ENCODE results near the gene GPR35.

GPR35 gene

DNA sequence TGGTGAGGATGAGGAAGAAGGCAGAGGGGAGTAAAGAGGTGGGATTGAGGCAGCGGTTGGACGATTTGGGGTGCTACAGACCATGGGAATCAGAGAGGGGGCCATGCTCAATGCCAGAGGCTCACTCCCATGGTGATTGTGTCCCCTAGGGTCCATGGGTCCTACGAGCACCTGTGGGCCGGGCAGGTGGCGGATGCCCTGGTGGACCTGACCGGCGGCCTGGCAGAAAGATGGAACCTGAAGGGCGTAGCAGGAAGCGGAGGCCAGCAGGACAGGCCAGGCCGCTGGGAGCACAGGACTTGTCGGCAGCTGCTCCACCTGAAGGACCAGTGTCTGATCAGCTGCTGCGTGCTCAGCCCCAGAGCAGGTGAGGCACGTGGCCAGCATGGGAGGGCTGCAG lies 33.5 kb upstream of the GPR35 start:
- Histone ChIP-seq H3K4me1 (ENCODE audit: control insufficient read depth, insufficient read depth, low read length) (peaks cover 33% of the 10 kb centered on the region), H3K36me3 (ENCODE audit: control insufficient read depth, insufficient read depth, low read length) (peaks cover 4% of the 10 kb centered on the region)

DNA sequence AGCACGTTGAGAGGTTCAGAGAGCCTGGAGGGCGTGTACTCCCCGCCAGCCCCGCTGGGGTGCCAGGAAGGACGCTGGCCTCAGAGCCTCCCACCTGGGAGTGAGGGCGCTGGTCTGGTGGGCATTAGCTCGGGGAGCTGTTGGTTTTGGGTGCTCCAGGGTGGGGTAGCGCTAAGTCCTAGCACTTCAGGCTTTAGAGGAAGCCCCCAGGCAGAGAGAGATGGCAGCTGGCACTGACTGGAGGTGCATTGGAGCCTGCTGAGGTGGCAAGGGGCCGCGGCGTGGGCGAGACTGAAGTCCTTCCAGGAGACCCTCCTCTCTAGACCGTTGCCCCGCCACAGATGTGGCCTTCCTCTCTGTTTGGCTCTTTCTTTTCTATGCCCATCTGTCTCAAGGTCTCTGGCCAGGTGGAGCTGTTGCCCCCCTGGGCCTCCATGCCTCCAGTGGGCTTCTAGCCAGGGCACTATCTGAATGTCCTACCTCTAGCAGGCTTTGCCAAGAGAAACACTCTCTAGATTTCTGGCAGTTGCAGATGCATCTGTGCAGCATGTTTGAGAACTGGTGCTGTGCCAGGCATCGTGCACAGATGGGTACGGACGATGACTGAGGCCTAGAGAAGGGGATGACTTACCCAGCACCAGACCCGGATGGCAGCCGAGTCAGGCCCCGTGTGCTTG lies 32.1 kb upstream of the GPR35 start:
- no peaks in the 10 kb centered on the region for H3K27me3 ChIP-seq (ENCODE audit: control insufficient read depth, insufficient read depth, low read length)
- no peak overlapping the region for H3K9ac ChIP-seq (ENCODE audit: low read length)
- H3K4me1 ChIP-seq (ENCODE audit: control insufficient read depth, insufficient read depth, low read length) = peaks cover 25% of the 10 kb centered on the region
- no peak overlapping the region for H3K4me3 ChIP-seq (ENCODE audit: low read length)
- no peaks in the 10 kb centered on the region for H3K9me3 ChIP-seq (ENCODE audit: control insufficient read depth, low read length)
- peaks cover 11% of the 10 kb centered on the region for H3K36me3 ChIP-seq (ENCODE audit: control insufficient read depth, insufficient read depth, low read length)

More for the DNA sequence above, 33.5 kb upstream of the GPR35 start:
- Histone ChIP-seq H3K27me3 (ENCODE audit: control insufficient read depth, insufficient read depth, low read length) (no peaks in the 10 kb centered on the region), H3K4me3 (ENCODE audit: low read length) (no peak overlapping the region), H3K9me3 (ENCODE audit: control insufficient read depth, low read length) (no peaks in the 10 kb centered on the region), H3K9ac (ENCODE audit: low read length) (no peak overlapping the region)

DNA sequence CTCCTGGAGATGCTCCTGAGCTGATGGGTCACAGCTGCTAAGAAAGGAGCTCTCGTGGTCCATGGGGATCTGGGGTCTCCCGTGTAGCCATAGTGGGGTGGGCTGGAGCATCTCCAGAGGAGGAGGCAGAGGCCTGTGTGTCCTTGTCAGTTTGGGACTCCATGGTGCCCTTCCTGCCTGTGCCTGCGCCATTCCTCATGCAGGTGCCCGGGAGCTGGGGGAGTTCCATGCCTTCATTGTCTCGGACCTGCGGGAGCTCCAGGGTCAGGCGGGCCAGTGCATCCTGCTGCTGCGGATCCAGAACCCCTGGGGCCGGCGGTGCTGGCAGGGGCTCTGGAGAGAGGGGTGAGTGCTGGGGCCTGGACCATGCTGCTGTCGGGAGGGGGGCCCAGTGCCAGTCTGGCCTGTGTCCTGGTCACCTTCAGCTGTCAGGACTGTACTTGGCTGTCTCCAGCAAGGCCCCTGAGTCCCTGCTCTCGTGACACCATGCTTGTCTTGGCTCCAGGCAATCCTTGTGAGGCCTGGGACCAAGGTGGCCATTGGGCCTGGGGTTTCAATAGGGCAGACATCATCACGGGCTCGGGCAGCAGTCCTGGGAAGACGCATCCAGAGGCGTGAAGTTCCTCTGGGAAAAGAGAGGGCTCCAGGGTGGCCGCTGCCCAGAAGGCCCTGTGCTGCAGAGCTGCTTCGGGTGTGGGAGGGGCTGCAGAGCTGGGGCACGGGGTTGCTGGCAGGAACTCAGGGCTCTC lies 31.4 kb upstream of the GPR35 start:
- Histone ChIP-seq H3K27me3 (ENCODE audit: control insufficient read depth, insufficient read depth, low read length) (no peaks in the 10 kb centered on the region), H3K9ac (ENCODE audit: low read length) (no peak overlapping the region), H3K4me3 (ENCODE audit: low read length) (no peak overlapping the region), H3K9me3 (ENCODE audit: control insufficient read depth, low read length) (no peaks in the 10 kb centered on the region), H3K36me3 (ENCODE audit: control insufficient read depth, insufficient read depth, low read length) (peaks cover 14% of the 10 kb centered on the region), H3K4me1 (ENCODE audit: control insufficient read depth, insufficient read depth, low read length) (peaks cover 22% of the 10 kb centered on the region)

DNA sequence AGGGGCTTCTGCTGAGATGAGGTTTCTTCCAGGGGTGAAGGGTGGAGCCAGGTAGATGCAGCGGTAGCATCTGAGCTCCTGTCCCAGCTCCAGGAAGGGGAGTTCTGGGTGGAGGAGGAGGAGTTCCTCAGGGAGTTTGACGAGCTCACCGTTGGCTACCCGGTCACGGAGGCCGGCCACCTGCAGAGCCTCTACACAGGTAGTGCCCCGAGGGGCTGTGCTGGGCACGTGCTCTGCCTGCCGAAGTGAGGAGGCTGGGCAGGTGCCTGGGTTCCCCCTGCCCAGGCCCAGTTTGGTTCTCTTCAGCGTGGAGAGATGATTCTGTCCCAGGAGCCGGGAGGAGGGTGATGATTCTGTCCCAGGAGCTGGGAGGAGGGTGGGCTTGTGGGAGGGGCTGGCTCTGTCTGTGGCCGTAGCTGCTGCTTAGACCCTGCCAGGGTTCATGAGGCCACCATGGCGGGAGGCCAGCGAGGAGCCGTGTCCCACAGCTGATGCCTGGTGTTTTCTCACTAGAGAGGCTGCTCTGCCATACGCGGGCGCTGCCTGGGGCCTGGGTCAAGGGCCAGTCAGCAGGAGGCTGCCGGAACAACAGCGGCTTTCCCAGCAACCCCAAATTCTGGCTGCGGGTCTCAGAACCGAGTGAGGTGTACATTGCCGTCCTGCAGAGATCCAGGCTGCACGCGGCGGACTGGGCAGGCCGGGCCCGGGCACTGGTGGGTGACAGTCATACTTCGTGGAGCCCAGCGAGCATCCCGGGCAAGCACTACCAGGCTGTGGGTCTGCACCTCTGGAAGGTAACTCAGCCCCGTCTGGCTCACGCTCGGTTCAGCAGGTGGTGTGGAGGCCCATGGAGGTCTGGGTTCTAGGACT lies 30.5 kb upstream of the GPR35 start:
- Histone ChIP-seq H3K9me3 (ENCODE audit: control insufficient read depth, low read length) (no peaks in the 10 kb centered on the region), H3K9ac (ENCODE audit: low read length) (no peak overlapping the region), H3K4me1 (ENCODE audit: control insufficient read depth, insufficient read depth, low read length) (peaks cover 22% of the 10 kb centered on the region), H3K27me3 (ENCODE audit: control insufficient read depth, insufficient read depth, low read length) (no peaks in the 10 kb centered on the region), H3K36me3 (ENCODE audit: control insufficient read depth, insufficient read depth, low read length) (peaks cover 14% of the 10 kb centered on the region), H3K4me3 (ENCODE audit: low read length) (no peak overlapping the region)

DNA sequence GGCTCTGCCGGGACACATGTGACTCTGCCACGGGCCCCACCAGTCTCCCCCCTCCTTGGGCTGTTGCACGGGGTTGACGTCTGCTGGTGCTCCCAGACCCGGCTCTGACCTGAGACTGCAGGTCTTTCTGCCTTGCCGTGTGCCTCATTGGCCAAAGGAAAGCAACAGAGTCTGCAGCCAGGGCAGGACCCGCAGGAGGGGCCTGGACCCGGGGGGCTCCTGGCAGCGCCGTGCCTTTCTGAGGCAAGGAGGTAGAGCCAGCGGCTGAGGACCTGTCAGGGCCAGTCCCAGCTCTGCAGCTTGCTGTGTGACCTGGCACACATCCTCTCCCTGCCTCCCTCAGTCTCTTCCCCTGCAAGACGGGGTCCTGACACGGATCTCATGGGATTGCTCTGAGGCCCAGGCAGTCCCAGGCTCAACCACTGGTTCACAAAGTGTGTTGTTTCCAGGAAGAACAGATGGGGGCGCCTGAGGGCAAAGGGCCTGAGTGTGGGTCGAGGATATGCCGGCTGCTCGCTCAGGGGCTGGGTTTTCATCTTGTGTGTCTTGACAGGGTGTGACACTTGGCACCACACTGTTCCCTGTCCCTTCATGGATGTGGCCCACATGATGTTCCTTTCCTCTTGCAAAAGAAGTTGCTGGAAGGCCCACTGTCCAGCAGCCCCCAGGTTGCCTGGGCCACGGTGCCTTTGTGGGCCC lies 29.8 kb upstream of the GPR35 start:
- H3K4me1 ChIP-seq (ENCODE audit: control insufficient read depth, insufficient read depth, low read length) = peaks cover 22% of the 10 kb centered on the region
- peaks cover 14% of the 10 kb centered on the region for H3K36me3 ChIP-seq (ENCODE audit: control insufficient read depth, insufficient read depth, low read length)
- no peaks in the 10 kb centered on the region for H3K9me3 ChIP-seq (ENCODE audit: control insufficient read depth, low read length)
- H3K4me3 ChIP-seq (ENCODE audit: low read length) = no peak overlapping the region
- H3K27me3 ChIP-seq (ENCODE audit: control insufficient read depth, insufficient read depth, low read length) = no peaks in the 10 kb centered on the region
- H3K9ac ChIP-seq (ENCODE audit: low read length) = no peak overlapping the region

DNA sequence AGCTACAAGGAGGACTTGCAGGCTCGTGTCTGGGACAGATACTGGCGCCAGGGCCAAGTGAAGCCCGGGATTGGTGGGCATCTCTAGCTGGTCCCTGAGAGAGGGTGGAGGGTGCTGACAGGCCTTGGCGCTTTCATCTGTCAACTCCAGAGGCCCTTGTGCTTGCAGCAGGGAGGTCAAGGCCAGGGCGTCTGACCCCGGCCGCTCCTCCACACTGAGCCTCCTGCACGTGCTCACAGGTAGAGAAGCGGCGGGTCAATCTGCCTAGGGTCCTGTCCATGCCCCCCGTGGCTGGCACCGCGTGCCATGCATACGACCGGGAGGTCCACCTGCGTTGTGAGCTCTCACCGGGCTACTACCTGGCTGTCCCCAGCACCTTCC lies 29.2 kb upstream of the GPR35 start:
- Histone ChIP-seq H3K4me1 (ENCODE audit: control insufficient read depth, insufficient read depth, low read length) (peaks cover 22% of the 10 kb centered on the region), H3K9ac (ENCODE audit: low read length) (no peak overlapping the region), H3K9me3 (ENCODE audit: control insufficient read depth, low read length) (no peaks in the 10 kb centered on the region), H3K4me3 (ENCODE audit: low read length) (no peak overlapping the region), H3K27me3 (ENCODE audit: control insufficient read depth, insufficient read depth, low read length) (no peaks in the 10 kb centered on the region), H3K36me3 (ENCODE audit: control insufficient read depth, insufficient read depth, low read length) (peaks cover 14% of the 10 kb centered on the region)

DNA sequence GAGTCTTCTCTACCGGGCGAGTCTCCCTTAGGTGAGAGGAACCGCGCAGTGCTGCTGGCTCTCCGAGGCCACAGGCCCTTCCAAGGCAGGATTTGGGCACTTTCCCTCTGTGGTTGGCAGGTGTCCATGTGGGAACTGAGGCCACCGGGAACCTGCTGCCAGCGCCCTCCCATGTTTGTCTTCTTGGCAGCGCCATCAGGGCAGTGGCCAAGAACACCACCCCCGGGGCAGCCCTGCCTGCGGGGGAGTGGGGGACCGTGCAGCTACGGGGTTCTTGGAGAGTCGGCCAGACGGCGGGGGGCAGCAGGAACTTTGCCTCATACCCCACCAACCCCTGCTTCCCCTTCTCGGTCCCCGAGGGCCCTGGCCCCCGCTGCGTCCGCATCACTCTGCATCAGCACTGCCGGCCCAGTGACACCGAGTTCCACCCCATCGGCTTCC lies 28.8 kb upstream of the GPR35 start:
- Histone ChIP-seq H3K9me3 (ENCODE audit: control insufficient read depth, low read length) (no peaks in the 10 kb centered on the region), H3K4me1 (ENCODE audit: control insufficient read depth, insufficient read depth, low read length) (peaks cover 22% of the 10 kb centered on the region), H3K9ac (ENCODE audit: low read length) (no peak overlapping the region), H3K36me3 (ENCODE audit: control insufficient read depth, insufficient read depth, low read length) (peaks cover 10% of the 10 kb centered on the region), H3K27me3 (ENCODE audit: control insufficient read depth, insufficient read depth, low read length) (no peaks in the 10 kb centered on the region), H3K4me3 (ENCODE audit: low read length) (no peak overlapping the region)

DNA sequence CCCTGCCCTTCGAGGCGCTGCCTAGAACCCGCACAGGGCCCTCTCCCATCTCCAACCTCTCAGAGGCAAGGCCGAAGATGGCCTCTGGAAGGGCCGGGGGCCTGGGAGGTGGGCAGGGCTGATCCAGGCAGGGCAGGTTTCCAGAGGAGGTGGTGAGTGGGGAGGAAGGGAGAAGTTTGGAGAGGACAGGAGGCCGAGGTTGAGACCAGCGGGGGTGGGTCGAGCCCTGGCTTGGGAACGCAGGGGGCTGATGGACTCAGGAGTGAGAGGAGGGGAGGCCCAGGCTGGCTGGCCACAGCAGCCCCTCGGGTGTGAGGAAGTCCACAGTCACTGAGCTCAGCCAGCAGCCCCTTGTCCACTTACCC lies 28.2 kb upstream of the GPR35 start:
- no peak overlapping the region for H3K9ac ChIP-seq (ENCODE audit: low read length)
- peaks cover 22% of the 10 kb centered on the region for H3K4me1 ChIP-seq (ENCODE audit: control insufficient read depth, insufficient read depth, low read length)
- H3K36me3 ChIP-seq (ENCODE audit: control insufficient read depth, insufficient read depth, low read length) = peaks cover 10% of the 10 kb centered on the region
- no peaks in the 10 kb centered on the region for H3K27me3 ChIP-seq (ENCODE audit: control insufficient read depth, insufficient read depth, low read length)
- H3K9me3 ChIP-seq (ENCODE audit: control insufficient read depth, low read length) = no peaks in the 10 kb centered on the region
- no peak overlapping the region for H3K4me3 ChIP-seq (ENCODE audit: low read length)

DNA sequence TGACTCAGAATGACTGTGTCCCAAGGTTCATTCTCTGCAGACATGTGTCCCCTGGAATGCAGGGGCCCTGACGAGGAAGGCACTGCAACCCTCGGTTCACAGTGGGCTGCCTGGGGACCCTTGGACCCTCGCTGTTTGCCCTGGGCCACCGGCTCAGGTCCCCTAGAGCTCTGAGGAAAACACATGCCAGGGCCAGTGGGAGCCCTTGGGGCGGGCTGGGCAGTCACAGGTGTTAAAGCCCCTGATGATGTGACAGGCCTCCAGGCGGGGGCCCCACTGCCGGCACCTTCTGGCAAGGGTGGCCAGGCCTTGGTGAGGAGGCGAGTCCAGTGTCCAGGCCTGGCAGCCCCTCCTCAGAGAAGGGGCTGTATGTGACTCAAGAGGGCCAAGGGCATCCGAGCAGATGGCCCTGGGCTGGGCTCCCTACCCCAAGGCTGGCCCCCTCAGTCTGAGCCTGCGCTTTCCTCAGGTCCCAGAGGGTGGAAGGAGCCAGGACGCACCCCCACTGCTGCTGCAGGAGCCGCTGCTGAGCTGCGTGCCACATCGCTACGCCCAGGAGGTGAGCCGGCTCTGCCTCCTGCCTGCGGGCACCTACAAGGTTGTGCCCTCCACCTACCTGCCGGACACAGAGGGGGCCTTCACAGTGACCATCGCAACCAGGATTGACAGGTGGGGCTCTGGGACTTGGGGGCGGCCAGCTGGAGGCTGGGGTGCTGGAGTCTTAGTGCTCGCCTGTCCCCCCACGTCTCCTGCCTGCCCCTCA lies 27.7 kb upstream of the GPR35 start:
- Histone ChIP-seq H3K9me3 (ENCODE audit: control insufficient read depth, low read length) (no peaks in the 10 kb centered on the region), H3K36me3 (ENCODE audit: control insufficient read depth, insufficient read depth, low read length) (peaks cover 10% of the 10 kb centered on the region), H3K4me3 (ENCODE audit: low read length) (no peak overlapping the region), H3K4me1 (ENCODE audit: control insufficient read depth, insufficient read depth, low read length) (peaks cover 22% of the 10 kb centered on the region), H3K27me3 (ENCODE audit: control insufficient read depth, insufficient read depth, low read length) (no peaks in the 10 kb centered on the region), H3K9ac (ENCODE audit: low read length) (no peak overlapping the region)

DNA sequence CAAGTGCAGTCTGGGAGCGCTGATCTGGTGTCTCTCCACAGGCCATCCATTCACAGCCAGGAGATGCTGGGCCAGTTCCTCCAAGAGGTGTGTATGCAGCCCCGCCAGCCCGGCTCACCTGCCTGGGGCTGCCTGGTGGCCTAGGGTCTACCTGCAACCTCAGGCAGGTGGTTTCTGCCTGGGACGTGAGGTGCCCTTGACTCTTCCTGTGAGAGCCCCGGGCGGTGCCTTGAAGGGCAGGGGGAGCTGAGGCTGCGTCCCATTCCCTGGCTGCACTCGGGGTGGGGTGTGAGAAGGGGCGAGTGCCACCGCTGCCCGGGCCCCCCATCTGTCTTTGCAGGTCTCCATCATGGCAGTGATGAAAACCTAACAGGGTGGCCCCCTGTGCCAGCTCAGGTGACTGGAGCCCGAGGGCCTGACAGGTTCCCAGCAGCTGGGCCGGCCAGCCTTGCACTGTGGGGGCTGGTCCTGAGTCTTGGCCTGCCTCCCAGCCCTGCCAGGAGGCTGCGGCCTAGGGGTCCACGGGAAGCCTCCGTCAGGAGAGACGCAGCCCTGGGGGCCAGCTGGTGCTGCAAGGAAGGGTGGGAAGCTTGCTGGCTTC lies 26.9 kb upstream of the GPR35 start:
- peaks cover 30% of the 10 kb centered on the region for H3K4me1 ChIP-seq (ENCODE audit: control insufficient read depth, insufficient read depth, low read length)

DNA sequence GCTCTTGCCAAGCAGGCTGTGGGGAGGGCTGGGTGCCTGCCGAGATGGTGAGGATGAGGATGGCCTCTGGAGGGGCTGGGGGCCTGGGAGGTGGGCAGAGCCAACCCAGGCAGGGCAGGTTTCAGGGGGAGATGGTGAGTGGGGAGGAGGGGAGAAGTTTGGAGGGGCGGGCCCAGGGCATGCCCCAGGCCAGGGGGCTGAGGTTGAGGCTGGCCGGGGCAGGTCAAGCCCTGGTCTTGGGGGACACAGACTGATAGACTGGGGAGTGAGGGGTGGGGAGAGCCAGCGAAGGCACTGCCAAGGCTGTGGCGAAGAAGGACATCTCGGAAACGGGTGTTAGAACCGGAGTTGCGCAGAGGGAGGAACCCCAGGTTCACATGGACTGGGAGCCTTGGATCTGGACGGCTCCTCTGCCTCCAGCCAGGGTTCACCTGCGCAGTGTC lies 26.1 kb upstream of the GPR35 start:
- Histone ChIP-seq H3K4me3 (ENCODE audit: low read length) (no peak overlapping the region), H3K9ac (ENCODE audit: low read length) (no peak overlapping the region), H3K36me3 (ENCODE audit: control insufficient read depth, insufficient read depth, low read length) (peaks cover 10% of the 10 kb centered on the region), H3K4me1 (ENCODE audit: control insufficient read depth, insufficient read depth, low read length) (peaks cover 37% of the 10 kb centered on the region), H3K27me3 (ENCODE audit: control insufficient read depth, insufficient read depth, low read length) (no peaks in the 10 kb centered on the region), H3K9me3 (ENCODE audit: control insufficient read depth, low read length) (no peaks in the 10 kb centered on the region)

More for the DNA sequence above, 26.9 kb upstream of the GPR35 start:
- Histone ChIP-seq H3K4me3 (ENCODE audit: low read length) (no peak overlapping the region), H3K9me3 (ENCODE audit: control insufficient read depth, low read length) (no peaks in the 10 kb centered on the region), H3K36me3 (ENCODE audit: control insufficient read depth, insufficient read depth, low read length) (peaks cover 10% of the 10 kb centered on the region), H3K27me3 (ENCODE audit: control insufficient read depth, insufficient read depth, low read length) (no peaks in the 10 kb centered on the region), H3K9ac (ENCODE audit: low read length) (no peak overlapping the region)

Data from mucosa of stomach (tissue), 1 donor.